ENCODE measurements around the gene RHO.

The RHO gene

DNA sequence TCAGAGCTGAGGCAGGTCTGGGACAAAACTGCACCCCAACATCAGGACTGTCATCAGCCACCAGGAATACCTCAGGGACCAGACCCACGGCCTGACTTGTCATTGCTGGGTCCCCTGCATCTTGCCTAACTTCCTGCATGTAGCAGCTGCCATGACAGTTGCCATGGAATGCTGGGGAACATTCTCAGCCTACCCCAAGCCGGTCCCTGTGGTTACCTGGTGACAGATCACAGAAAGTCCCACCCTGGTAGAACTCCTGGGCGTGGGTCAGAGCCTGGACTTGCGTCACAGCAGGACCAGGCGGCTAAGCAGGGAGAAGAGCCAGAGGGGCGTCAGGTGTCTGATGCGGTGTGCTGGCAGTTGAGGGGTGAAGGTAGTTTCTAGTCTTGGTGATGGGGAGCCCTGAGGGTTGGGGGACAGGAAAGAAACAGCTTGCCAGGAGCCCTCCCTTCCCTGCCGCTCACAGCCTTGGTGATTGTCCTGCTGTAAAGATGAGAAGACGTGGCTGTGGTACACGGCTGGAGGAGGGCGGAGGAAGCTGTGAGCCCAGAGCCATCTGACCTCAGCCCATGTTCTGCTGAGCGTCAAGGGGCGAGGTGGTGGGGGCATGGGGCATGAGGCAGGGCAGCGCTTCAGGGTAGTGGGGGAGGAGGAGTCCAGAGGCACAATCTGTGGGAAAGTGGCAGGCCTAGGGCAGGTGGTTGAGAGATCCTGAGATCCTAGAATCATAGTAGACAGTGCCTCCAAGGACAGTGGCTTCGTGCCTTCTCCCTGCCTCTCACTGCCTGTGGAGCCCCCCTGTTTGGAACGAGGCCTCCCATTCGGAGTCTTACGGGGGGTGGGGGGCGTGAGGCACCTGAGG, 19.9 kb downstream of the RHO start:
- no peak for DNase-seq

DNA sequence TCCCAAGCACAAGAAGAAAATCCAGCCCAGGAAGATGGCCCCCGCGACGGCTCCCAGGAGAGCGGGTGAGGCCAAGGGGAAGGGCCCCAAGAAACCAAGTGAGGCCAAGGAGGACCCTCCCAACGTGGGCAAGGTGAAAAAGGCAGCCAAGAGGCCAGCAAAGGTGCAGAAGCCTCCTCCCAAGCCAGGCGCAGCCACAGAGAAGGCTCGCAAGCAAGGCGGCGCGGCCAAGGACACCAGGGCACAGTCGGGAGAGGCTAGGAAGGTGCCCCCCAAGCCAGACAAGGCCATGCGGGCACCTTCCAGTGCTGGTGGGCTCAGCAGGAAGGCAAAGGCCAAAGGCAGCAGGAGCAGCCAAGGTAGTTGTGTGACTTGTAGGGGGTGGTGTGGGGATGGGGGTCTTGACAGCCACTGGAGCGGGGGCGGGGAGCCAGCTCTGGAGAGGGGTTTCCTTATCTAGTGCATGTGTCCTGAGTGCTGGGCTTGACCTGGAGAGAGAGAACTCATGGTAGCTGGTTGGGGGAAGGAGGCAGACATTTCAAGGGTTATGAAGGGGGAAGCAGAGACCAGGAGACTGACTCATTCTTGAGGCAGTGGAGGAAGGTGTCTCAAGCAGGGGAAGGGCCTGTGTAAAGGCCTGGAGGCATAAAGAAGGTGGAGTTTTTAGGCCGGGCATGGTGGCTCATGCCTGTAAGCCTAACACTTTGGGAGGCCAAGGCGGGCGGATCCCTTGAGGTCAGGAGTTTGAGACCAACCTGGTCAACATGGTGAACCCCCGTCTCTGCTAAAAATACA, 20.8 kb downstream of the RHO start:
- no peak for DNase-seq

DNA sequence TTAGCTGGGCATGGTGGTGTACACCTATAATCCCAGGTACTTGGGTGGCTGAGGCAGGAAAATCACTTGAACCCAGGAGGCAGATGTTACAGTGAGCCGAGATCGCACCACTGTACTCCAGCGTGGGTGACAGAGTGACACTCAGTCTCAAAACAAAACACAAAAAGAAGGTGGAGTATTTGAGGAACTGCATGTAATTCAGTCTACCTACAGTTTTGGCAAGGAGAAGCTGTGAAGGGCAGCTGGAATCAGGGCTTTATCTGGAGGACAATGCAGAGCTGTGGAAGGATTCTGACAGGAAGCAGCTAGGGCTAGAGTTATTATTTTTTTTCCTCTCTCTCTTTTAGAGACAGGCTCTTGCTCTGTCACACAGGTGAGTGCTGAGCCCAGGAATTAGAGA, 21.4 kb downstream of the RHO start:
- no peak for DNase-seq

DNA sequence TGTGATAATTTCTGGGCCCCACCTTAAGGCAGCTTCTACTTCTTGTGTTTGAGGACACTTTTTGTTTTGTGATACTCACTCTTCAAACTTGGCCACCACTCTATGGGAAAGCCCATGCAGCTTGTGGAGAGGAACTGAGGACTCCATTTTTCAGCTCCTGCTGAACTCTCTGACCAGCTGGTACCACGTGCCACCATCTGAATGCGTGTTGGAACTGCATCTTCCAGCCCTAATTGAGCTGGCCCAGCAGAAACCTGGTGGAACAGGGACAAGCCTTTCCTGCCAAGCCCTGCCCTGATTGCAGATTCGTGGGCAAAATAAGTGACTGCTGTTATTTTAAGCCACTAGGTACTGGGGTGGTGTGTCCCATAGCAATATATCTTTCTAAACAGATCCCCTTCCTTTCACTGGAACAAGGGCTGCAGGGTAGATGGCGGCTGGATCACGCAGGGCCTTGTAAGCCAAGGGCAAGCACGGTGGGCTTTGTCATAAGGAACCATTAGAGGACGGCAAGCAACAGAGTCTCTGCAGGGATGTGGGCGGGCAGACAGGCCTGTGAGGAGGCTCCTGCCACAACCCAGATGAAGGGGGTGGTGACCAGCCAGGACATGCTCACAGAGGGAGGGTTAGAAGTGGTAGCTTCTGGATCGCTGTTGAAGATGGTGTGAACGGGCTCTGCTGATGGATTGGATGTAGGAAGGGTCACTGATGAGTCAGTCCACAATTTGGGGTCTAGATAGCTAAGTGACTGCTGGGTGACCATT, 24.0 kb downstream of the RHO start:
- peak; percentile 34 for DNase-seq

DNA sequence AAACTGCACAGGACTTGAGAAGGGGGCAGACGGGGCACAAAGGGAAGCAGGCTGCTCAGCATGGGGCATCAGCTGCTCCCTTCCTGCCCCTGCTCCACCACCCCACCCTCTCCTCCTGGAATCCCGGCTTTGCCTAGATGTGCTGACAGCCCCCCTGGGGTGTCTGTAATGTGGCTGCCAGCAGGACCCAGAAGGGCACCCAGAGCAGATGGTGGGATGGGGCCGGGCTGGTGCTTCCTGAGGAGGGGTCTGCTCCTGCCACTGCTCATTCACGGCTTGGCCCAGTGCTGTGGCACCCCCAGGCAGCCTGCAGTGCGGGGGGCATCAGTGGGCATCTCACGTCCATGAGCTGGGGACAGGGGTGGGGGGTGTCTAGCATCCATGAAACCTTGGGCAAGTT, 24.7 kb downstream of the RHO start:
- DNase-seq, result peak; percentile 16

DNA sequence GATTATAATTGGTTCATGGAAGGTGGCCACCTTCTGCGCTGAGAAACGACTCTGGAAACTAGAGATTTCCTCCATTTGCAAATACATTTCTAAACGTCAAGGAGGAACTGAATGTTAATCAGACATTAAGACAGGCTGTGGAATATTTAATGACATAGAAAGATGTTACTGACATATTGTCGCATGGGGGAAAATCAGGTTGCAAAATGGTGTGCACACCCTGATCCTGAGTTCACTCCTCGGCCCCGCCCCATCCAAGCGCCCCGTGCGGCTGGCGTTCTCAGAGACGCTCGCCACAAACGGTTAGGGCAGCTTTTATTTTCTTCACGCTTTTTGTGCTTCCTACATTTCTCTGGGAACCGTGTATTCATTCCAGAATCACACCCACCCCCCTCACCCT, 25.3 kb downstream of the RHO start:
- no peak for DNase-seq

DNA sequence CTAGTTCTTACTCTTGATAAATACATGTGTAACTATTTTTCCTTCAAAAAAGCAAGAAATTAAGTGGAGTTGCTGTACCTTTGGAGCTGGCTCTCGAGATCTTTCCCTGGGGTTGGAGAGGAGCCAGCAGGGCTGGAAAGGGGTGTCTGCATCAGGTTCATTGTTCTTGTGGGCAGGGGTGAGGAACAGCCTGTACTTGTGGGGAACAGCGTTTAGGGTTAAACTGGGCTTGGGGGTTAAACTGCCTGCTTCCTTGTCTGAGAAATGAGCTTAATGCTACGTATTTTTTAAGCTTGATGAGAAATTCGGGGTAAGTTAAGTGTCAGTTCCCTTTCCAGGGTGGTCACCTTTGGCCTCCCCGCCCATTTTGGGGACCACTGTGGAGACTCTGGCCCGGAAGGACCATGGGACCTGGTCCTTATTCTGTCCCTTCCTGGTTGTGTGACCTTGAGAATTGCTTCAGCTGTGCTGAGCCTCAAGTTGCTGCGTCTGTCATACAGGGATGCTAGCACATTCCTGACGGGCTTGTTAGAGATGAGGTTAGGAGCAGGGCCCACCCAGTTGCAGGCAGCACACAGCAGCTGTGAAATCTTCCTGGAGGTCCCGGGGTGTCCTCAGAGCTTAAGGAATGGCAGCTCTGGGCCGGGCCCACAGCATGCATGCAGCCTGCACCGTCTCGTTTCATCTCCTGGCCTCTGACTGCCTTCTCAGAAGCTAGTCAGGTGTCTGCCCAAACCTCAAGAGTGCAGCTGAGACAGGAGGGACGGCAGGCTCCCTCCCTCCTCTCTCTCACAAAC, 26.1 kb downstream of the RHO start:
- peak; percentile 35 for DNase-seq

DNA sequence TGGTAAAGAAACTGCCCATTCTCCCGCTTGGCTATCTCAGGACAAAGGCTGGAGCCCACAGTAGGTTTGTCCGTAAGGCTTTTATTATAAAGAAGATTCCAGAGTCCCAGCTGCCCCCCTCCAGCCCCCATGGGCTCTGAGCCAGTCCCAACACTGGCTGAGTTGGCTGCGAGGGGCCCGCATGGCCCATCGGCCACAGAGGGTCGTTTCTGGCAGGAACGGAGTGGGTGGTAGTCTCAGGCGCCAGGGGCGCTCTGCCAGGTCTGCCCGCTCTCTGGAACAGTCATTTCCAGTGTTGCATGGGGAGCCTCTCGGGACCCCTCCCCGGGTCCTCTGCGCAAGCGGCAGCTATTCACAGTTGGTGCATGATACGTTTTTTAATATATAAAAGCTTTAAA, 26.7 kb downstream of the RHO start:
- no peak for DNase-seq

DNA sequence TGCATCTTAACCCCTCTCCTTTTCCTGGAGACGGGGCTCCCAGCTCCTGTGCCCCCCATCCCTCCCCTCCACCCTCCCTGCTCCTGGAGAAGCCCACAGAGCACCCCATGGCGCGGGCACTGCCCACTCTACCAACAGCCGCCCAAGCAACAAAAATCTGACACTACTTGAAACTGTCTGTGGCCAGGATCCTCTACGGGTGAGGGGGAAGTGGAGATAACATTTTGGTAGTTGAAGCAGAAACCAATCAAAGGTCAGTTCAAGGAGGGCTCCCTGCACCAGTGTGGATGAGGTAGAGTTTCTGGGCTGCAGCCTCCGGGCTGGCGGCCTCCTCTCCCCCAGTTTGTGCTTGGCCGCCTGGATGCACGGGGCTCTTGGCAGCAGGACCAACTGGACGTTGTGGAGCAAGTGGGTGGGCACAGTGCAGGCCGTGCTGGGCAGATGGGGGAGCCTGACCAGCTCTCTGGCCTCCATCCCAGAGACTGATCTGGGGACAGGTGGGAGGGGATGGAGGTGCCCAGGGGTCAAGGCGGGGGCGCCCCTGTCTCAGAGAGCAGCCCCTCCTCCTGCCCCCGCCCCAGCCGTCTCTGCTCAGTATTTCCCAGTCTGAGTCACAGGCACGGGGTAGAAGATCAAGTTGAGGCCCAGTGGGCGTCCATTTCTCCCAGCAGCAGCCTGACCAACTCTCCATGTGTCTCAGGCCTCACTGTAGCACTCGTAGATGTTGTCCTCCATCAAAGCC, 27.3 kb downstream of the RHO start:
- DNase-seq, result no peak

DNA sequence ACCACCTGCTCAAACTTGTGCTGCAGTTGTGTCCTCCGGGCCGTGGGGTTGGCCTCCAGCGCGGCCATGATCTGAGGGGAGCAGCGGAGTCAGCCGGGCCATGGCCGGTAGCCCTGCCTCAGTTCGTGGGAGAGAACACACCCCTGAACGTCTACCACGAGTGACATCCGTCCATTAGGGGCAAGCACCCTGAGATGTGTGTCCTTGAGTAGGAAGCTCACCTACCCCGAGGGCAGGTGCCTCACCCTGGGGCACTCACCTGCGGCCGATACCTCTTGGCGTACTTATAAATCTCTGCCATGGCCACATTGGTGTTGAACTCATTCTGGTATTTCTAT, 27.9 kb downstream of the RHO start:
- no peak for DNase-seq

DNA sequence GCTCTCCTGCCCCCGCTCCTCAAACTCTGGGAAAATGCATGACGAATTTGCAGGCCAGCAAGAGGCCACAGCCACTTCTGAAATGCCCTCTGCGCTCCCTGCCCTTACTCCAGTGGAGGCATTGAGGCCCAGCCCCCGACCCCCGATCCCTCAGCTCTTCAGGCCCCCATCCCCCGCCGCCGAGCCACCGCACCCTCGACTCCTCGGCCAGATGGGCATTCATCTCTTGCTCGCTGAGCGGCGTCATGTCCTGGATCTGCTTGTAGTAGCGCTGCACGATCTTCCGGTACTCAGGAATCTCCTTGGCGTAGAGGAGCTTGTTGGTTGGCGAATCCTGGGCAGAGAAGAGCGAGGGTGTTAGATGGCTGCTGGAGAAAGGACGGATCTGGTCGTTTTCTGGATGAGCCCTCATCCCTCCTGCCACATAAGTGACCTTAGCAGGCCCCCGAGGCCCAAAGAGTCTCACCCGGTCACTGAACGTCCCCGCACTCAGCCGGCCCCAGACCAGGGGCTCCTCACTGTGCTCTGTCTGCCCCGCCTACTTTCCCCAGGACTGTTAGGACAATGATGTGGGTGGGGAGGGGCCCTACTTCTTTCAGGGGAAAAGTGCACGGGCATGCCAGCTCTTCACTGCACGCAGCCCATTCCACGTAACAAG, 28.6 kb downstream of the RHO start:
- no peak for DNase-seq

DNA sequence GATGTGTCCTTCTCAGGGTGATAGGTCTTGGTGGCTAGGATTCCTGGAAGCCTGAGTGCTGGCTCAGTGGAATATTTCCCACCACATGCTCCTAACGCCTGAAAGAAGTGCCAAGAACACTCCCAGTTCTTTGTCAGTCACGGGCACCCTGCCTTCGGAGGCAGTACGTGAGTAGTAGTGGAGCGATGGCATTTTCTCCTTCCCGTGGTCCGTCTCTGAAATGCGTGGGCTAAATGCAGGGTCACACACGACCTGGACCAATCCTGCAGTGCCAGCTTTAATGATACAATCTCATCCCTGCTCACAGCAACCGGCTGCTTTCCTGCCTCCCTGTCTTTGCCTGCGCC, 29.1 kb downstream of the RHO start:
- DNase-seq, result no peak

DNA sequence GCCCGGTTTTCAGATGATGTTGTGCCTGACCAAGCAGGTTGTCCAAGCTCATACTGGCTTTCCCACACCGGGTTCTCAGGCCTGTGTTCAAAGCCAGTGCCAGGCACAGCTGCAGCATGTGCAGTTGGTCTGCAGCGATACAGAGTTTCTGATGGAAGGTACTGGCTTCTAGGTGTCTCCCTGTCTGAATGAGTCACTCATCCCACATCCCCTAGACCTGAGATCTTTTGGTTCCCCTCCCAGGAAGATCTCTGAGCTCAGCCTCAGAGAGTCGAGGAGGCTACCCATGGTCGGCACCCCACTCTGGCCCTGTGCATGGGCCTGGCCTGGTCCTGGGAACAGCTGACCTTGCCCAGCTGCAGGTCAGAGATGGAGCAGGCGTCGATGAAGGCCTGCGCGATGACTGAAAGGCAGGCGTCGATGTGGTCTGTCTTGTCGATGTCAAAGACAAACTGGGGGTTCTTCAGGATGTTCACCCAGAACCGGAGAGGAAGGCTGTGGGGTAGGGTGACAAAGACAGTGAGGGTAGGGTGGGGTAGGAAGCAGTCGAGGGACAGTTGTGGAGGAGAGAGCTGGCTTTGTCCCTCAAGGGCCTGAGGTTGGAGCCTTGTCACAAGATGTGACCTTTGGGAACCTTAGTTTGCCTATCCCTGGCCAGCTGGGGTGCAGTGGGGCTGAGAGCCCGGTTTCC, 29.8 kb downstream of the RHO start:
- DNase-seq, result no peak

DNA sequence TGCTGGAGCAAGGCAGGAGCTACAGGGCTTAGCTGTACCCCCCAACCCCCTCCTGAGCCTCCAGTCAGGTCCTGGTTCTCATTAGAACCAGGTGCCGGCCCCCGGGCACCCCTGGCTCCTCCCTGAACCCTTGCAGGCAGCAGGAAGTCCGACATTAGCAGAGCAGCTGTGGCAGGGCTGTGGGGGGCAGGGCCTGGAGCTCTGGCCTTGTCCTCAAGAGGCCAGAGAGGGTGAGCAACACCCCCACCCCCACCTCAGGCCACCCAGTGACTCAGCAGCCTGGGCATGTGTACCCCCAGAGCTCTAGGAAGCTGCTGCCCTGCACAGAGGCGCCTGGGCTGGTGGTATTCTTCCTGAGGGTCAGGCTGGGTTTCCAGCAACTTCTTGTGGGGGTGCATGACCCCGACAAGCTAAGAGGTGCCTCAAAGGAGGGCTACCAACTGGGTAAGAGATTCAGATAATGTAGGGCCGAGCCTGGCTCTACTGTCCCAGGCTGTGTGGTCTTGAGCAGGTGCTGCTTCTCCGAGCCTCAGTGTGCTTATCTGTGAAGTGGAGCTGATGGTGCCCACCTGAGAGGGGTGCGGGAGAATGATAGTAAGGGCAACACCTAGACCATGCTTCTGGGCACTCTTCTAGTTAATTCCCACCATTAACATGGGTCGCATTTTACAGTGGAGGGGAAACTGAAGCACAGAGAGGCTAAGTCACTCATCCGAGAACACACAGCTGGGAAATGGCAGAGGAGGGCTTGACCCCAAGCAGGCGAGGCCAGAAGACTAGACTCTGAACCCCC, 30.5 kb downstream of the RHO start:
- no peak for DNase-seq

DNA sequence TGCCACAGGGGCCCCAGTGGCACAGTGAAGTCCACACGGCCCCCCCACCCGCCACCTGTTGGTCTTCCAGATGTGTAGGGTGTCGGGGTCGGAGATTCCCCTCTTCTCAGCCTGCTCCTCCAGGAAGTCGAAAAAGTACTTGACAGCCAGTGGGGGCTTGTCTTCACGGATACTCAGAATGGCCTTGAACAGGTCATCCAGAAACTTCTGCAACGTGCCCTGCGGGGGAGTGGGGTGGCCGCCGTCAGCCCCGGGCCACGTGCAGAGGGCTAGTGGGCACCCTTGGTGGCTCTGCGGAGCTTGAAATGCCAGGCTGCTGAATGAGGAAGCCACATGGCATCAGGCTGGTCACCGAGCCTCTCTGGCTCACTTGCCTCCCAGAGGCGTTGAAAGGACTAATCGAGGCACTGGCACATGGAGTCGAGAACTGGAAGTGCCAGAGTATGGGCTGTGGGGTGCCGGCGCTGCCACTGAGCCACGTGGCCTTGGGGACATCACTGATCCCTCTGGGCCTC, 31.2 kb downstream of the RHO start:
- DNase-seq, result no peak

DNA sequence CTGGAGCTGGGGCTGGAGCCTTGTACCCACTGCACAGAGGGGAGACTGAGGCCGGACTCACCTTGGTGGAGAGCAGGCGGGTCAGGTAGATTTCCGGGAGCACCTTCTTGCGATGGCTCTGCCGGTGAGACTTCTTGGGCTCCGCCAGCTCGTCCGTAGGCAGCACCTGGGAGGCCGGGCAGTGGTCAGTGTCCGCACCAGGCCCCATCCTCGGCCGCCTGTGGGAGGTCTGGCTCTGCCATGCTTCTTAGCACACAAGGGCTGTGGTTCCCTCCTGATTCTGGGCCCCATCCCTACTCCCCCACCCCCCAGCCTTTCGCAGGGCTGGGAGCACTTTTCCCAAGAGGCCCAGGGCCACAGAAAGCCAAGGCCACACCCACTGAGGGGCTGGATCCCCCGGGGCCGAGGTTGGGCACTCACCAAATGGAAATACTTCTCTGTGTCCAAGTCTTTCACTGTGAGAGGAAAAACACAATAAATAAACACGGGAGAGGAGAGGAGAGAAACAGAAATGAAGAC, 31.9 kb downstream of the RHO start:
- DNase-seq, result no peak

DNA sequence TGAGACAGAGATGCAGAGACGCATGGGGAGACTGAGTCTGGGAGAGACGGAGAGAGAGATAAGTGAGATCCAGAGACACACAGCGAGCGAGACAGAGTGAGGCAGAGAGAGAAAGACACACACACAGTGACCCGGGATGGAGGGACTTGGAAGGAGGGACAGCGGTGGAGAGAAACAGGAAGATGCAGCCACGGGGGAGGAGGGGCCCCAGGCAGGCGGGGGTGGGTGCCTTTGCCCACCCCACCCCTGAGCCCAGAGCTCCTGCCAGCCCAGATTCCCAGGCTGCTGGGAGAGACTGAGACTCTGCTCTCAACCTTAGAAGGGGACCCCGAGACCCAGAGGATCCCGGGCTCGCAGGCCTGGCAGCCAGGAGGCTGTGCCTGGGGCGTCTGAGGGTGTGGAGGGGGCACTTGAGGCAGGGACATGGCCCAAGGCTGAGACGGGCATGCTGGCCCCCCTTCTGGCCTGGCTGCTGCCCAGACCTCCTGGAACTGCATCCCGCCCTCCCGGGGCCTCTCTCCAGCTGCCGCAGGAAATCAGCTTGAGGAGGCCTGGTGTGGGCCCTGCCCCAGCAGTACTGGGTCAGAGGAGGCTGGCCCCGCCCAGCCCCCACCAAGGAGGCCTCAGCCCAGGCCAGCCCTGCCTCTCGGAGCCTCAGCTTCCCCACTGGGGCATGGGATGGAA, 32.6 kb downstream of the RHO start:
- DNase-seq, result no peak

DNA sequence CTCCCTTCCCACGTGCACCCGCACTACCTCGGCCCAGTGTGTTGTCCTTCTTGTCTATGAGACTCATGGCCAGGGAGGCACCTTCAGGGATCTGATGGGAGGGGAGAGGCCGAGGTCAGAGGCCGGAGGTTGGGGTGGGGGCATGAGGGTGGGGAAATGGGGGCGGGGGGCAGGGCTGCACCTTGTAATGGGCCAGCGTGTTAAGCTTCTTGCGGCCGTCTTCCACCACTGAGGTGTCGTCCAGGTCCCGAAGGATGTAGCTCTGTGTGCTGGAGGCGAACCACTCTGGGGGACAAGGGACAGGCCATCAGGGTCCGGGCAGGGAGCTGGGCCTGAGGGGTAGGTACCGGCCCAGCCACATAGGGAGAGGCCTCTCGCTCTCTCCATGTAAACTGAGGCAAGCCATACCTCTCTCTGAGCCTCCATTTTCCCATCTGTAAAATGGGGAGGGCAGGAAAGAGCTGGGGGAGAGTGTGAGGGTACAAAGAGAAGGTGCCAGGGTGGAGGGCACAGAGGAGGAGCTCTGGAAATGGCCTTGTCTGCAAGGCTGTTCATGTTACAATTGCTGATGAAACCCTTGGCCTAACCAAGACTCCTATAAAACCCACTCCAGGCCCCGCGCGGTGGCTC, 33.3 kb downstream of the RHO start:
- DNase-seq, result no peak

DNA sequence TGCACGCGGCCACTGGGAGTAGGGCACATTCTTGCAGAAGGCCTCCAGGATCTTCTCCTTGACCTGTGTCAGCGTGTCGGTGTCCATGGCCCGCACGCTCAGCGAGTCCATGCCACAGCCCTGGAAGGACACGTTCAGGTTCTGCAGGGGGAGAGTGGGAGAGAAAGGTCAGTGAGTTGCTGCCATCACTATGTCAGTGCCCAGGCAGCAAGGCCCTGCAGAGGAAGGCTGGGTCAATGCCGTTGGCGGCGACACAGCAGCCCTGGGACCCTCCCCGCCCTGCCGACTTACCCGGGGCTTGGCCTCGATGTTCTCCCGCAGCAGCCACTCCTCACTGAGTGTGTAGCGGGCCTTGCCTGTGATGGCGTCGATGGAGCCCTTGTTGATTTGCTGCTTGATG, 34.4 kb downstream of the RHO start:
- DNase-seq, result no peak

All from NCI-H1694 treated with DMSO at 0.1 percent for 48 hours (cell line).